GM23338 (cell line): ENCODE results near the gene TSPY10.
"Not testable (repeated sequence)": the region's sequence is repeated elsewhere in the genome, so short reads cannot be mapped to it uniquely, and the experiment has no call there.

Source experiments
- CTCF ChIP-seq, 2 experiments: fragments of 200-600 bp in 1 of 2; sonication (generic) in 1 of 2; conservative IDR thresholded peaks; 2 replicates each; pipeline versions ENCODE4 v1.5.1 to v1.6.1; 2016 to 2017; ENCODE audit warnings: antibody characterized with exemption in 2 of 2, low read depth in 2 of 2, mild to moderate bottlenecking in 2 of 2, moderate library complexity in 1 of 2
- ETS1 ChIP-seq: IDR thresholded peaks from 2 replicates; pipeline ENCODE4 v1.6.1; 2016; ENCODE audit warnings: antibody characterized with exemption
- EZH2 ChIP-seq: fragments of 200-600 bp; sonication (generic); IDR thresholded peaks from one replicate; pipeline ENCODE4 v1.8.0; 2017; ENCODE audit warnings: antibody characterized with exemption, mild to moderate bottlenecking, low read depth; ENCODE audit not compliant: unreplicated experiment
- EZH2phosphoT487 ChIP-seq: fragments of 200-600 bp; sonication (generic); IDR thresholded peaks from one replicate; pipeline ENCODE4 v1.8.1; 2018; ENCODE audit warnings: antibody characterized with exemption; ENCODE audit not compliant: unreplicated experiment
- JUNB ChIP-seq: IDR thresholded peaks from one replicate; pipeline ENCODE4 v1.6.1; 2016; ENCODE audit warnings: antibody characterized with exemption; ENCODE audit not compliant: unreplicated experiment
- POLR2AphosphoS5 ChIP-seq: IDR thresholded peaks from 2 replicates; pipeline ENCODE4 v1.6.1; 2016; ENCODE audit warnings: antibody characterized with exemption, low read depth

- not testable (repeated sequence) for TF ChIP-seq EZH2; CTCF (conservative IDR thresholded peaks at IDR 0.05; ENCODE audit: low read depth in 2 of 2); EZH2phosphoT487; JUNB; ETS1; POLR2AphosphoS5
Measured at GRCh38 chrY:9516287-9516686, 11.4 kb upstream of the TSPY10 start.
